ENCODE results near the gene CADM1.

DNA sequence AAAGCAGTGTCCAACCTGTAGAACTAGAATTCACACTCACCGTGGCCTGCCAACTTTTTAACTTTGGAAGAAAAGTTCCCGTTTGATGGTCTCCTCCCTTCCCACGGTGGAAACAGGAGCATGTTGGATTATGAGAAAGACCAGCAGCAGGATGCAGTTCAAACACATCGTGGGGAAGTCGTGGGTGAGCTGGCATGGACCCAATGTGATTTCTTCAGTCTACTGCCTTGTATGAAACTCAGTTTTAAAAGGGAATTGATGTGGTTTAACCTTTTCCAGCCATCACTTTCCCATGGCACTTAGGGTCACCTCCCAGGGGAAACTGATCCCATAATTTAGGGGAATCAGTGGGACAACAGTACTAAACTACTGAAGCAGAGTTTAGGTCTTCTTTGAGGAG lies 318.3 kb downstream of the CADM1 start:
- no peak for TF ChIP-seq CTCF (IDR thresholded peaks at IDR 0.05; ENCODE audit: poor library complexity)
- TF ChIP-seq EZH2 (IDR thresholded peaks at IDR 0.05; ENCODE audit: borderline replicate concordance): no peak
